GM23248 (cell line): ENCODE results near the gene NIP7. TPM values are rescaled to one million over a fixed set of nuclear protein-coding genes. Genes with fewer than 3 reads are reported as not detected.

Source experiments
- DNase-seq: peaks from one replicate; pipeline ENCODE4 v3.0.0-alpha.2; 2015
- H2AFZ ChIP-seq: fragments of 200-600 bp; sonication (generic); 2 replicates; pipeline ENCODE4 v1.6.1; 2016; ENCODE audit warnings: antibody characterized with exemption
- H3F3A ChIP-seq: fragments of 200-600 bp; sonication (generic); 2 replicates; pipeline ENCODE4 v1.6.1; 2016; ENCODE audit warnings: mild to moderate bottlenecking, antibody characterized with exemption, mixed run types; ENCODE audit not compliant: insufficient read depth
- H3K27ac ChIP-seq: fragments of 200-600 bp; sonication (generic); 2 replicates; pipeline ENCODE4 v1.5.1; 2016; ENCODE audit warnings: mild to moderate bottlenecking
- H3K27me3 ChIP-seq: fragments of 200-600 bp; sonication (generic); replicated peaks from 2 replicates; pipeline ENCODE4 v1.6.1; 2016; ENCODE audit warnings: mild to moderate bottlenecking; ENCODE audit not compliant: insufficient read depth
- H3K36me3 ChIP-seq: fragments of 200-600 bp; sonication (generic); 2 replicates; pipeline ENCODE4 v1.6.1; 2016; ENCODE audit warnings: low read depth, mild to moderate bottlenecking
- H3K4me1 ChIP-seq: fragments of 200-600 bp; sonication (generic); 2 replicates; pipeline ENCODE4 v1.6.1; 2016; ENCODE audit warnings: mild to moderate bottlenecking; ENCODE audit not compliant: insufficient read depth
- H3K4me2 ChIP-seq: fragments of 200-600 bp; sonication (generic); one replicate; pipeline ENCODE4 v1.6.1; 2016; ENCODE audit warnings: mild to moderate bottlenecking; ENCODE audit not compliant: unreplicated experiment
- H3K4me3 ChIP-seq: fragments of 200-600 bp; sonication (generic); 2 replicates; pipeline ENCODE4 v1.5.1; 2016; ENCODE audit warnings: mild to moderate bottlenecking
- H3K79me2 ChIP-seq: fragments of 200-600 bp; sonication (generic); 2 replicates; pipeline ENCODE4 v1.6.1; 2016; ENCODE audit warnings: mild to moderate bottlenecking; ENCODE audit not compliant: insufficient read depth
- H3K9ac ChIP-seq: fragments of 200-600 bp; sonication (generic); 2 replicates; pipeline ENCODE4 v1.6.1; 2016; ENCODE audit warnings: mild to moderate bottlenecking
- H3K9me2 ChIP-seq: fragments of 200-600 bp; sonication (generic); 2 replicates; pipeline ENCODE4 v1.6.1; 2016; ENCODE audit warnings: mixed run types, mild to moderate bottlenecking, moderate library complexity; ENCODE audit not compliant: insufficient read depth
- H3K9me3 ChIP-seq: fragments of 200-600 bp; sonication (generic); one replicate; pipeline ENCODE4 v1.6.1; 2017; ENCODE audit warnings: low read depth
- H4K20me1 ChIP-seq: fragments of 200-600 bp; sonication (generic); 2 replicates; pipeline ENCODE4 v1.6.0; 2016; ENCODE audit not compliant: insufficient read depth
- EZH2 ChIP-seq: fragments of 200-600 bp; sonication (generic); IDR thresholded peaks from 2 replicates; pipeline ENCODE4 v1.6.1; 2018; ENCODE audit warnings: antibody characterized with exemption, mild to moderate bottlenecking; ENCODE audit not compliant: insufficient read depth, poor library complexity, severe bottlenecking
- EZH2phosphoT487 ChIP-seq: fragments of 200-600 bp; sonication (generic); IDR thresholded peaks from 2 replicates; pipeline ENCODE4 v1.6.1; 2018; ENCODE audit warnings: antibody characterized with exemption, moderate library complexity, mild to moderate bottlenecking, low read depth; ENCODE audit not compliant: insufficient read depth
- WGBS, 2 experiments: methylation state at CpG; one replicate each; pipeline ENCODE4 v1.1.6; 2015 to 2017; ENCODE audit warnings: low lambda C conversion rate in 2 of 2, low coverage in 1 of 2; ENCODE audit errors: missing lambda C conversion rate in 2 of 2; 5-methylcytosine and 5-hydroxymethylcytosine counted together
- in situ Hi-C: fragments of 300-500 bp; cut with MboI; formaldehyde crosslinking; loops from 2 replicates; pipeline ENCODE4 v1.15.0; 2020
- polyA plus RNA-seq: library from polyadenylated mRNA; unstranded; fragments of >200 nt; fragmentation: Nextera tagmentation; extraction: Ambion mirVana; gene quantifications from 2 replicates; pipeline ENCODE4 v1.2.1, GENCODE V29; 2016
- total RNA-seq: library from RNA; depleted of rRNA; stranded (reverse); fragments of >200 nt; shearing (Covaris generic); gene quantifications from 2 replicates; pipeline ENCODE4 v1.2.3, GENCODE V29; 2014

The NIP7 gene
- total and polyA plus RNA-seq, 2 experiments from 2014 or later: 24.2 to 35.6 TPM

GRCh38 chr16:69326172-69326873, 13.2 kb upstream of the NIP7 start:
- in situ Hi-C loops: no loop called here
- Histone ChIP-seq H3K9me2 (no peaks in the 10 kb centered on the region), H3K9ac (peak overlapping the region; percentile 5; the same call in 1 of the 2 replicates), H3K4me1 (peaks cover 28% of the 10 kb centered on the region), H3K27me3 (no peaks in the 10 kb centered on the region), H3F3A (peaks cover 31% of the 10 kb centered on the region), H3K79me2 (peaks cover 84% of the 10 kb centered on the region), H3K9me3 (no peaks in the 10 kb centered on the region), H3K27ac (no peak overlapping the region), H3K4me2 (peak overlapping the region; percentile 15), H3K36me3 (peaks cover 29% of the 10 kb centered on the region), H3K4me3 (peak overlapping the region; percentile 36; the same call in 1 of the 2 replicates), H4K20me1 (no peaks in the 10 kb centered on the region; the same call in 1 of the 2 replicates), H2AFZ (no peak overlapping the region)
- 64 to 66% methylated on average over 7 of the region's 7 CpGs for WGBS, 2 experiments
- no peak for TF ChIP-seq EZH2phosphoT487
- TF ChIP-seq EZH2: no peak
- DNase-seq: no peak

- 89 to 90% methylated on average over 13 to 14 of the region's 14 CpGs for WGBS, 2 experiments
- no peak for DNase-seq
- no peaks in the 10 kb centered on the region for H3K9me2 ChIP-seq
- H3K4me3 ChIP-seq: peak overlapping the region; percentile 77; the same call in 1 of the 2 replicates
- H3F3A ChIP-seq: peaks cover 33% of the 10 kb centered on the region
- H4K20me1 ChIP-seq: no peaks in the 10 kb centered on the region; the same call in 1 of the 2 replicates
- no peak overlapping the region for H2AFZ ChIP-seq
- no peaks in the 10 kb centered on the region for H3K27me3 ChIP-seq
- peaks cover 23% of the 10 kb centered on the region for H3K36me3 ChIP-seq
- H3K9ac ChIP-seq: no peak overlapping the region
- H3K4me1 ChIP-seq: peaks cover 28% of the 10 kb centered on the region
- no peaks in the 10 kb centered on the region for H3K9me3 ChIP-seq
- in situ Hi-C loops: no loop called here
- TF ChIP-seq EZH2phosphoT487: no peak
- TF ChIP-seq EZH2: no peak
- H3K79me2 ChIP-seq: peaks cover 84% of the 10 kb centered on the region
- 0 out of 2 replicates have a peak overlapping the region, but pooled peaks have one; percentile 0 for H3K27ac ChIP-seq
- peak overlapping the region; percentile 81 for H3K4me2 ChIP-seq
Measured at GRCh38 chr16:69327585-69328310, 11.8 kb upstream of the NIP7 start.

GRCh38 chr16:69328854-69329316, 10.7 kb upstream of the NIP7 start:
- TF ChIP-seq EZH2: no peak
- TF ChIP-seq EZH2phosphoT487: no peak
- H3K4me3 ChIP-seq: peak overlapping the region; percentile 77
- peaks cover 86% of the 10 kb centered on the region for H3K79me2 ChIP-seq
- in situ Hi-C loops: no loop called here
- H3F3A ChIP-seq: peaks cover 27% of the 10 kb centered on the region
- no peak overlapping the region for H2AFZ ChIP-seq
- H4K20me1 ChIP-seq: no peaks in the 10 kb centered on the region; the same call in 1 of the 2 replicates
- H3K27ac ChIP-seq: 0 out of 2 replicates have a peak overlapping the region, but pooled peaks have one; percentile 0
- peak; percentile 54 for DNase-seq
- H3K36me3 ChIP-seq: peaks cover 24% of the 10 kb centered on the region
- no peaks in the 10 kb centered on the region for H3K9me2 ChIP-seq
- H3K27me3 ChIP-seq: no peaks in the 10 kb centered on the region
- WGBS, 2 experiments: 41 to 45% methylated on average over 10 of the region's 10 CpGs
- H3K4me2 ChIP-seq: peak overlapping the region; percentile 81
- H3K4me1 ChIP-seq: peaks cover 28% of the 10 kb centered on the region
- peak overlapping the region; percentile 86 for H3K9ac ChIP-seq
- no peaks in the 10 kb centered on the region for H3K9me3 ChIP-seq

- Histone ChIP-seq H3K4me3 (peak overlapping the region; percentile 77), H3K9me2 (no peaks in the 10 kb centered on the region), H3K27me3 (no peaks in the 10 kb centered on the region), H3K4me2 (peak overlapping the region; percentile 81), H3K9ac (peak overlapping the region; percentile 86), H3K79me2 (peaks cover 84% of the 10 kb centered on the region), H3K9me3 (no peaks in the 10 kb centered on the region), H3K36me3 (peaks cover 24% of the 10 kb centered on the region), H4K20me1 (no peaks in the 10 kb centered on the region; the same call in 1 of the 2 replicates), H3K4me1 (peaks cover 28% of the 10 kb centered on the region), H3K27ac (peak overlapping the region; percentile 75; the same call in 1 of the 2 replicates), H2AFZ (peak overlapping the region; percentile 48), H3F3A (peaks cover 27% of the 10 kb centered on the region)
- in situ Hi-C loops: no loop called here
- WGBS, 2 experiments: 5 to 6% methylated on average over 57 to 63 of the region's 77 CpGs
- DNase-seq: peak; percentile 53
- TF ChIP-seq EZH2phosphoT487 (no peak), EZH2 (no peak)
Measured at GRCh38 chr16:69329369-69330285, 9.9 kb upstream of the NIP7 start.
